ENCODE results near the gene ENO1.

ENO1 gene

GRCh38 chr1:8873506-8874229 is 4.8 kb downstream of the ENO1 start:
- peak; percentile 86 for DNase-seq (ENCODE audit: low read depth, low spot score)
- ChIA-PET CTCF (interaction anchor here (1.8 to 5.0 kb wide), 3 partner anchors 12 to 131 kb away, joined by 4 to 73 read pairs (median 14); no protein-coding TSS in a partner anchor), POLR2A (interaction anchor here (0.6 to 1.9 kb wide), 7 partner anchors 8 to 353 kb away, joined by 3 to 5 read pairs (median 4); no protein-coding TSS in a partner anchor)
- peak overlapping the region; percentile 30 for H3K4me3 ChIP-seq (ENCODE audit: low read depth, low read length)
- TF ChIP-seq, protein P1, sequence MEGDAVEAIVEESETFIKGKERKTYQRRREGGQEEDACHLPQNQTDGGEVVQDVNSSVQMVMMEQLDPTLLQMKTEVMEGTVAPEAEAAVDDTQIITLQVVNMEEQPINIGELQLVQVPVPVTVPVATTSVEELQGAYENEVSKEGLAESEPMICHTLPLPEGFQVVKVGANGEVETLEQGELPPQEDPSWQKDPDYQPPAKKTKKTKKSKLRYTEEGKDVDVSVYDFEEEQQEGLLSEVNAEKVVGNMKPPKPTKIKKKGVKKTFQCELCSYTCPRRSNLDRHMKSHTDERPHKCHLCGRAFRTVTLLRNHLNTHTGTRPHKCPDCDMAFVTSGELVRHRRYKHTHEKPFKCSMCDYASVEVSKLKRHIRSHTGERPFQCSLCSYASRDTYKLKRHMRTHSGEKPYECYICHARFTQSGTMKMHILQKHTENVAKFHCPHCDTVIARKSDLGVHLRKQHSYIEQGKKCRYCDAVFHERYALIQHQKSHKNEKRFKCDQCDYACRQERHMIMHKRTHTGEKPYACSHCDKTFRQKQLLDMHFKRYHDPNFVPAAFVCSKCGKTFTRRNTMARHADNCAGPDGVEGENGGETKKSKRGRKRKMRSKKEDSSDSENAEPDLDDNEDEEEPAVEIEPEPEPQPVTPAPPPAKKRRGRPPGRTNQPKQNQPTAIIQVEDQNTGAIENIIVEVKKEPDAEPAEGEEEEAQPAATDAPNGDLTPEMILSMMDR (IDR thresholded peaks at IDR 0.05; ENCODE audit: insufficient read depth, low read length, missing control alignments), result no peak

GRCh38 chr1:8873001-8873400 is 5.5 kb downstream of the ENO1 start:
- POLR2A ChIA-PET, result interaction anchor here (0.9 to 1.9 kb wide), 5 partner anchors 7 to 14 kb away, joined by 3 to 5 read pairs (median 4); no protein-coding TSS in a partner anchor
- no peak for DNase-seq (ENCODE audit: low read depth, low spot score)
- CTCF ChIA-PET, result interaction anchor here (1.8 to 5.0 kb wide), 3 partner anchors 11 to 132 kb away, joined by 4 to 73 read pairs (median 14); no protein-coding TSS in a partner anchor
- TF ChIP-seq, protein P1 (IDR thresholded peaks at IDR 0.05; ENCODE audit: insufficient read depth, low read length, missing control alignments), result no peak
- H3K4me3 ChIP-seq (ENCODE audit: low read depth, low read length), result peak overlapping the region; percentile 38

GRCh38 chr1:8871965-8872399 is 6.5 kb downstream of the ENO1 start:
- peak overlapping the region; percentile 9; the same call in 1 of the 2 replicates for H3K4me3 ChIP-seq (ENCODE audit: low read depth, low read length)
- ChIA-PET POLR2A (interaction anchor here (1.1 to 1.2 kb wide), 3 partner anchors 12 to 15 kb away, joined by 3 to 5 read pairs (median 4); no protein-coding TSS in a partner anchor), CTCF (interaction anchor here (1.3 to 5.0 kb wide), 3 partner anchors 10 to 239 kb away, joined by 3 to 73 read pairs (median 14); no protein-coding TSS in a partner anchor)
- TF ChIP-seq, protein P1 (IDR thresholded peaks at IDR 0.05; ENCODE audit: insufficient read depth, low read length, missing control alignments), result no peak
- DNase-seq (ENCODE audit: low read depth, low spot score), result no peak

GRCh38 chr1:8871539-8871935 is 6.9 kb downstream of the ENO1 start:
- ChIA-PET CTCF (interaction anchor here (1.3 to 5.0 kb wide), 3 partner anchors 10 to 239 kb away, joined by 3 to 73 read pairs (median 14); no protein-coding TSS in a partner anchor), POLR2A (interaction anchor here (1.1 to 1.2 kb wide), 3 partner anchors 11 to 14 kb away, joined by 3 to 5 read pairs (median 4); no protein-coding TSS in a partner anchor)
- H3K4me3 ChIP-seq (ENCODE audit: low read depth, low read length), result no peak overlapping the region
- DNase-seq (ENCODE audit: low read depth, low spot score), result no peak
- TF ChIP-seq, protein P1 (IDR thresholded peaks at IDR 0.05; ENCODE audit: insufficient read depth, low read length, missing control alignments), result peak; percentile 4

- ChIA-PET POLR2A (interaction anchor here (1.1 to 2.2 kb wide), 3 partner anchors 10 to 14 kb away, joined by 3 to 6 read pairs (median 4); no protein-coding TSS in a partner anchor), CTCF (interaction anchor here (1.3 to 5.0 kb wide), 4 partner anchors 9 to 240 kb away, joined by 3 to 73 read pairs (median 14); no protein-coding TSS in a partner anchor)
- TF ChIP-seq, protein P1 (IDR thresholded peaks at IDR 0.05; ENCODE audit: insufficient read depth, low read length, missing control alignments), result no peak
- no peak for DNase-seq (ENCODE audit: low read depth, low spot score)
- no peak overlapping the region for H3K4me3 ChIP-seq (ENCODE audit: low read depth, low read length)
Measured at GRCh38 chr1:8870616-8871538, 7.6 kb downstream of the ENO1 start.
